HG03354 (cell line): Measurements from ENCODE around the gene EPM2A.
"Not testable (repeated sequence)": the region's sequence is repeated elsewhere in the genome, so short reads cannot be mapped to it uniquely, and the experiment has no call there.

Experiments
- ATAC-seq: cut with Tn5 transposase; IDR thresholded peaks from one replicate; pipeline ENCODE4 v1.9.1; 2021; ENCODE audit warnings: mild to moderate bottlenecking; ENCODE audit not compliant: unreplicated experiment, poor library complexity, severe bottlenecking

The EPM2A gene

DNA sequence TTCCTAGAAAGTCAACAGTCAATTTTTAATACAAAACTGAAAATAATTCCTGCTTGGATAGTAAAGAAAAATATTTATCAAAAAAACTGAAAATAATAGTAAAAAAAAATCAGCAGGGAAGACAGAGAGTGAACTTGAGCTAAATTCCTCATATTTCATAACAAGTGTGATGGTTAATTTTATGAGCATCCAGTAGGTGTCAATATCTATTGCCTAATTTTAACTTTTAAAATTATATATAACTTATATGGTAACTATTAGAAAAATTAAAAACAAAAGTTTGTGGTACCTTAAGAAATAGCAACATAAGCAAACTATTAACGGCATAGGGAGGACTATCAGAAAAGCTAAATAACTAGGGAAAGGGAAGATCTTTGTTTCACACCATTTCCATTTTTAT is 2.1 kb downstream of the EPM2A start:
- ATAC-seq: no peak

DNA sequence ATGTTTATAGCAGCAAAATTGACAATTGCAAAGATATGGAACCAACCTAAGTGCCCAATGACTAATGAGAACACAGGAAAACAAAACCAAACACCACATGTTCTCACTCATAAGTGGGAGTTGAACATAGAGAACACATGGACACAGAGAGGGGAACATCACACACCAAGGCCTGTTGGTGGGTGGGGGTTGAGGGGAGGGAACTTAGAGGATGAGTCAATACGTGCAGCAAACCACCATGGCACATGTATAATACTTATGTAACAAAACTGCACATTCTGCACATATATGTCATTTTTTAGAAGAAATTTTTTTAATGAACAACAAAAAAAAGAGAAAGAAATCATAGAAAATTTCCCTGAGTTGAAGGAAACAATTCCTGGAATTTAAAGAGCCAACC is 3.9 kb downstream of the EPM2A start:
- ATAC-seq: no peak

DNA sequence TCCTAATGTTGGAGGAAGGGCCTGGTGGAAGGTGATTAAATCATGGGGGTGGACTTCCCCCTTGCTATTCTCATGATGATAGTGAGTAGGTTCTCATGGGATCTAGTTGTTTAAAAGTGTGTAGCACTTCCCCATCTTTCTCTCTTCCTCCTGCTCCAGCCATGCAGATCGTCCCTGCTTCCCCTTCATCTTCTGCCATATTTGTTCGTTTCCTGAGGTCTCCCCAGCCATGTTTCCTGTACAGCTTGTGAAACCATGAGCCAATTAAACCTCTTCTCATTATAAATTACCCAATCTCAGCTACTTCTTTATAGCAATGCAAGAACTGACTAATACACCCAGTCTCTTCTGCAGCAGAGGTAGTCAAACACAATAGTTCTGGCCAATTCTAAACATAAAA is 5.4 kb downstream of the EPM2A start:
- no peak for ATAC-seq

DNA sequence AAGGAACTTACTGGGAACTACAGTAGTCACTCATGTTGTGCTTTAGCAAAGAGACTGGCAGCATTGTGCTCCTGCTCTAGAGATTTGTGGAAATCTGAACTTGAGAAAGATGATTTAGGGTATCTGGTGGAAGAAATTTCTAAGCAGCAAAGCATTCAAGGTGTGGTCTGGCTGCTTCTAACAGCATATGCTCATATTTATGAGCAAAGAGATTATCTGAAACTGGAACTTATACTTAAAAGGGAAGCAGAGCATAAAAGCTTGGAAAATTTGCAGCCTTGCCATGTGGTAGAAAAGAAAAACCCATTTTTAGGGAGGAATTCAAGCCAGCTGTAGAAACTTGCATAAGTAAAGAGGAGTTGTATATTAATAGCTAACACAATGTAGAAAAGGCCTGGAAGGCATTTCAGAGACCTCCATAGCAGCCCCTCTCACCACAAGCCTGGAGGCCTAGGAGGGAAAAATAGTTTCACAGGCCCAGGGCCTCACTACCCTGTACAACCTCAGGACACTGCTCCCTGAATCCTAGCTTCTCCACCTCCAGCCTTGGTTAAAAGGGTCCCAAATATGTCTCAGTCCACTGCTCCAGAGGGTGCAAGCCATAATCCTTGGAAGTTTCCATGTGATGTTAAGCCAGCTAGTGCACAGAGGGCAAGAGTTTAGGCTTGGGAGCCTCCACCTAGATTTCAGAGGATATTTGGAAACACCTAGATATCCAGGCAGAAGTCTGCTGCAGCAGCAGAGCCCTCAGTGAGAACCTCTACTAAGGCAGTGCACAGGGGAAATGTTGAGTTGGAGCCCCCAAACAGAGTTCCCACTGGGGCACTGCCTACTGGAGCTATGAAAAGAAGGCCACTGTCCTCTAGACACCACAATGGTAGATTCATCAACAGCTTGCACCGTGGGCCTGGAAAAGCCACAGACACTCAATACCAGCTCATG is 6.6 kb downstream of the EPM2A start:
- no peak for ATAC-seq

DNA sequence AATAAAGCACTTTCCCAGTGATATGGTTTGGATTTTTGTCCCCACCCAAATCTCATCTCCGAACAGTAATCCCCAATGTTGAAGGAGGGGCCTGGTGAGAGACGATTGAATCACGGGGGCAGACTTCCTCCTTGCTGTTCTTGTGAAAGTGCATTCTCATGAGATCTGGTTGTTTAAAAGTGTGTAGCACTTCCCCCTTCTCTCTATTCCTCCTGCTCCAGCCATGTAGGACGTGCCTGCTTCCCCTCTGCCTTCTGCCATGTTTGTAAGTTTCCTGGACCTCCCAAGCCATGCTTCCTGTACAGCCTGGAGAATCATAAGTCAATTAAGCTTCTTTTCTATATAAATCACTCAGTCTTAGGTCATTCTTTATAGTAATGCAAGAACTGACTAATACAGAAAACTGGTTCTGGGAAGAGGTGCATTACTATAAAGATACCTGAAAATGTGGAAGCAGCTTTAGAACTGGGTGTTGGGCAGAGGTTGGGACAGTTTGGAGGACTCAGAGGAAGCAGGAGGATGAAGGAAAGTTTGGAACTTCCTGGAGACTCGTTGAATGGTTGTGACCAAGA is 7.4 kb downstream of the EPM2A start:
- no peak for ATAC-seq

DNA sequence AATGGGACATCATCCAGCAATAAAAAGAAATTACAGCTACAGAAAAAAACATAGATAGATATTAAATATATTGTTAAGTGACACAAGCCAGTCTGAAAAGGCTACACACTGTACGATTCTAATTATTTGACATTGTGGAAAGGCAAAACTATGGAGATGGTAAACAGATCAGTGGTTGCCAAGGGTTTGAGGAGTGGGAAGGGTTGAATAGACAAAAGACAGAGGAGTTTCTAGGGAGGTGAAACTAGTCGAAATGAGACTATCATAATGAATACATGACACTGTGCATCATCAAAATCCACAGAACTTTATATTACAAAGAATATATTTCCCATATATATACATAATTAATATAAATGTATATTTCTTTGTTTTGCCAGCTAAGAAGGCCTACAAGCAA is 9.8 kb downstream of the EPM2A start:
- no peak for ATAC-seq

DNA sequence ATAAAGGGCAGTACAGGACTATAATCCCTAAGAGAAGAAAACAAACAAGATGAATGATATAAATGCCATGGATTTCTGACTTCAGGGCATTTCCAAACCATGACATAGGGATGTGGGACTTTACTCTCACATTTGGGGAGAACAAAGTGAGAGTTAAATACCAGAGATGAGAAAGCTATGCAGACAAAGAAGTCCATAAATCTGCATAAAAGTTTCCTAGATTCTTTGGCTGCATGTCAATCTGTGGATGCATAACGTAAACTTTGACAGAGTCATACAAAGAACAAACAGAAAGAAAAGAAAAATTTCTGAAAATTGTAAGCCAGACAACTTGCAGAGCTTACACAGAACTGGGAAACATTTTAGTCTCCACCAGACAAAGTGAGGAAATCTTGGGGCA is 11.7 kb downstream of the EPM2A start:
- no peak for ATAC-seq

DNA sequence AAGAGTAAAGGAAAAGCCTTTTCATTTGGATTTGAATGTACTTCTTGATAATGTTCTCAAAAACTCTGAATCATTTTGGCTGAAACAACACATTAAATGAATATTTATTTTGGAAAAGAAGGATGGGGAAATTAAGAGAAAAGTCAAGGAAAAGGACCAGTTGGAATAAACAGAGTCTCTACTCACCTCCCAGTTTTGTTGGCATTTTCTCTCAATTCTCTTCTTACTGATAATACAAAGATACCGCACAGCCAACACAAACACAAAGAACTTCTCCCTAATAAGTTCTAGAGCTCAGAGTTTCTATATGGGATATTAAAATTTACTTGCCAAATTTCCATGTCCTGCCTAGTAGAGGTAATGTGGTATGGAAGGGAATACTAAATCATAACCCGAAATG is 13.1 kb downstream of the EPM2A start:
- no peak for ATAC-seq

DNA sequence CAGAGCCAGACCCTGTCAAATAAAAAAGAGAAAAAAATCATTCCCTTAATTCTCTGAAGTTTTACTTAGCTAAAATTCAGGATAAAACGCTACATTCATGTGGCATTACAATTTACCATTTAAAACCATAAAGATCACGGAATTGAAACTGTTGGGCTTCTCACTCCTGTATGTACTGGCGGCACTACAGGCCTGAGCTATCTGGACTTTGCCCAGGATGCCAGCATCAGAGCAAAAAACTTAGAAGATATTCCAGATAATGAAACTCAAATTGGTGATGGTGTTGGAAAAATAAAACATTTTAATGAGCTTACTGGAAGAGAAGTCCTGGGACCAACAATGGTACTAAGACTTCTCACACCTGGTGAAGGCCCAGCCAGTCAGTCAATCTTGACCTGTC is 14.2 kb downstream of the EPM2A start:
- ATAC-seq: no peak

DNA sequence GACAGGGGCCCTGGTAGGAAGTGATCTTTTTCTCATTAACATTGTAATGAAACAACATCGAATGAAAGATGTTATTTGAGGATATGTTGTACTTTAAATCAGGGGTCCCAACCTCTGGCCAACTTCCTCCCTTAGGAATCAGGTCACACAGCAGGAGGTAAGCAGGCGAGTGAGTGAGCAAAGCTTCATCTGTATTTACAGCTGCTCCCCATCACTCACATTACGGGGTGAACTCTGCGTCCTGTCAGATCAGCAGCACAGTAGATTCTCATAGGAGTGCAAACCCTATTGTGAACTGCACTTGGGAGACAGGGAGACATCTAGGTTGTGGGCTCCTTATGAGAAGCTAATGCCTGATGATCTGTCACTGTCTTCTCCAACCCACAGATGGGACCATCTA is 19.9 kb downstream of the EPM2A start:
- no peak for ATAC-seq

DNA sequence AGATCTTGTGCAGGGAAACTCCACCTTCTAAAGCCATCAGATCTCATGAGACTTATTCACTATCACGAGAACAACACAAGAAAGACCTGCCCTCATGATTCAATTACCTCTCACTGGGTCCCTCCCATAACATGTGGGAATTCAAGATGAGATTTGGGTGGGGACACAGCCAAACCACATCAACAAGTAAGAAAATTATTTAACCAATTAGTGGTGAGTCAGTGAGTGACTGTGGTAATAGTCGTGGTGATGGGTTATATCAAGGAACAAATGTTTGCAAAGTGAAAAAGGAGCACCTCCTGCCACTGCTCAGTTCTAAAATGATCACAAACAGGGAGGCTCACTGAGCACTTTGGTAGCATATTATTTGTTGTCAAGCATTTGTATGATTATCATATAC is 20.6 kb downstream of the EPM2A start:
- no peak for ATAC-seq

DNA sequence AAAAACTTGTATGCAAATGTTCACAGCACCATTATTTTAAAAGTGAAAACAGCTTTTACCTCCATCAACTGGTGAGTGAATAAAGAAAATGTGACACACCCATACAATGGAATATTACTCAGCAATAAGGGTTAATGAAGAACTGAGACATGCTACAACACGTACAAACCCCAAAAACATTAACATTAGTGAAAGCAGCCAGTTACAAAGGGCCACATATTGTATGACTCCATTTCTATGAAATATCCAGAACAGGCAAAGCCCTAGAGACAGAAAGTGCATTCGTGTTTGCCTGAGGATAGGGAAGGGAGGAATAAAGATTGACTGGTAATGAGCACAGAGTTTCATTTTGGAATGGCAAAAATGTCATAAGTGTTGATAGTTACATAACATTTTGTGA is 21.5 kb downstream of the EPM2A start:
- ATAC-seq: no peak

DNA sequence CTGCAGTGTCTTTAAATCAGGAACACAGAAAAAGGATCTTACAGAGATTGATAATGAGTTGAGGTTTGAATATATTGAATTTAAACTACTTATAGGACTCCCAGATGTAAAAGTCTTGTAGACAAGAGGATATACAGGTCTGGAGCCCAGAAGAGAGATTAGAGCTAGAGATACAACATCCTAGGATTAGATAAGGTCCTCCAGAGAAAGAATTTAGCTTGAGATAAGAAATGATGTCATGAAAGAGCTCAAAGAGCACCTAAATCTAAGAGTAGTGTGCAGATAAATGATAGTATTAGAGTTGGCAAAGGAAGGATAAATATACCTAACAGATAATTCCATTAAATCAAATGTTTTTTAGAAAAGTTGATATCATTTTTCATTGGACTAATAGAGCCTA is 23.9 kb downstream of the EPM2A start:
- no peak for ATAC-seq

DNA sequence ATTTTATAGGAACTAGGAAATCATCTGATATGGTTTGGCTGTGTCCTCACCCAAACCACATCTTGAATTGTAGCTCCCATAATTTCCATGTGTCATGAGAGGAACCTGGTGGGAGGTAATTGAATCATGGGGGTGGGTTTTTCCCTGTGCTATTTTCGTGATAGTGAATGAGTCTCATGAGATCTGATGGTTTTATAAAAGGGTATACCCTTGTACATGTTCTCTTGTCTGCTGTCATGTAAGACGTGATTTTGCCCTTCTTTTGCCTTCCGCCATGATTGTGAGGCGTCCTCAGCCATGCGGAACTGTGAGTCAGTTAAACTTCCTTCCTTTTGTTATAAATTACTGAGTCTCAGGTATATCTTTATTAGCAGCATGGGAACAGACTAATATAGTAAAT is 27.9 kb downstream of the EPM2A start:
- no peak for ATAC-seq

DNA sequence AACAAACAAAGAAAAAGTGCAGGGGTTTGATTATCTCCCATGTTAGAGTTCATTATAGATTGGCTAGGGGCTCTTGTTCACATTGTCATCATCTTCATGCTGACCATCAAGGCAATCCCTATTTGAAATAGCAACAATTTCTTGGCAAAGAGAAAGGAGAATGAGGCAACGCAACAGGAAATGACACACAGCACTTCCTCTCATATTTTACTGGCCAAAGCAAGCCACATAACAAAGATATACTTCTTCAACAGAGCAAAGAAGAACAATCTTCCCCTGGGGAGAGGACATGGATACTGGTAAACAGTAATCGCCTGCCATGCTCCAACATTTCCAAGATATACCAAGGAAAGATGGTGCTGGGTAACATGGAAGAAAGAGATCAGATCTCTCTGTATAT is 29.8 kb downstream of the EPM2A start:
- no peak for ATAC-seq

DNA sequence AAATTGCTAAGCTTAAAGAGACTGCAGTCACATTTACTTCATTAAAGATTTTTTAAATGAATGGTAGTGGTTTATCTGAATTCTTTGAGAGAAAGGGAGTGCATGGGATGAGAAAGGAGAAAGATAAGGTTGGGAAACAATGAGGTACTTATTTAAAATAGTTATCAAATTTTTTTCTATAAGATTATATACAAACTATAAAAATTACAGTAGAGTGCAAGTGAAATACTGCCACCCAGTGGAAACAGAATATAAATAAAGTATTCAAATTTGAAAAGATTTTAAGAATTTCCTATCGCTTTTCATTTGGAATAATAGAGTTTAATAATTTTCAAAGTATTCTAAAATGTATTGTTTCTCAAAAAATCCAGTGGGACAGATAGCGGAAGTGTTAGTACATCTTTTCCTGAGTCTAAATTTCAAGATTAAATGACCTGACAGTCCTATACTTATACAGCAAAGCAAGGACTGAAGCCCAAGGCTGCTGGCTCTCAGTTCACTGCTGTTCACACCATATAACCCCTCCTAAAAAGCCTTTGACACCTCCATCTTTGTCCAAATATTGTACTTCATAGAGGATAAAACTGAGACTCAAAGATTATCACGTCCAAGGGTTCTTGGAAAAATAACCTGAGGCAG is 31.1 kb downstream of the EPM2A start:
- ATAC-seq: no peak

DNA sequence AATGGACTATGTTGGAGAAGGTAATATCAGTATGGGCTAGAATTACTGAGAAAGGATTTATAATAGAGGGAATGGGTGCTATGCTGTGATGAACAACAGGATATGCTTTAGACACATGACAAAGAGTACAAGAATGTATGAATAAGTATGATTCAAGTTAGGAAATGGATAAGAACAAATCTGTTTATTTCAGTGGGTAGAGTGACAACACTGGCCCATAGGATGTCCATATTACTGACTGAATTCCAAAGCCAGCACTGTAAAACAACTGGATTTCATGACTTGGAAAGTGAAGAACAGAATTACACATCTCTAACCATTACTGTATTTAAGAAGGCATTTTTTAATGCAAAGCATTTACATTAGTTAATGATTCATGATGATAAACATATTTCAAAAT is 35.9 kb downstream of the EPM2A start:
- ATAC-seq: no peak

DNA sequence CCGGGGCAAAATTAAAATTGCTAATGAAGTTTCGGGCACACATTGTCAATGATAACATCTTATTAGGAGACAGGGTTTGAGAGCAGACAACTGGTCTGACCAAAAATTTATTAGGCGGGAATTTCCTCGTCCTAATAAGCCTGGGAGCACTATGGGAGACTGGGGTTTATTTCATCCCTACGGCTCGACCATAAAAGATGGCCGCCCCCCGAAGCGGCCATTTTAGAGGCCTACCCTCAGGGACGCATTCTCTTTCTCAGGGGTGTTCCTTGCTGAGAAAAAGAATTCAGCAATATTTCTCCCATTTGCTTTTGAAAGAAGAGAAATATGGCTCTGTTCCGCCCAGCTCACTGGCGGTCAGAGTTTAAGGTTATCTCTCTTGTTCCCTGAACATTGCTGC is 37.9 kb downstream of the EPM2A start:
- ATAC-seq: not testable (repeated sequence)

DNA sequence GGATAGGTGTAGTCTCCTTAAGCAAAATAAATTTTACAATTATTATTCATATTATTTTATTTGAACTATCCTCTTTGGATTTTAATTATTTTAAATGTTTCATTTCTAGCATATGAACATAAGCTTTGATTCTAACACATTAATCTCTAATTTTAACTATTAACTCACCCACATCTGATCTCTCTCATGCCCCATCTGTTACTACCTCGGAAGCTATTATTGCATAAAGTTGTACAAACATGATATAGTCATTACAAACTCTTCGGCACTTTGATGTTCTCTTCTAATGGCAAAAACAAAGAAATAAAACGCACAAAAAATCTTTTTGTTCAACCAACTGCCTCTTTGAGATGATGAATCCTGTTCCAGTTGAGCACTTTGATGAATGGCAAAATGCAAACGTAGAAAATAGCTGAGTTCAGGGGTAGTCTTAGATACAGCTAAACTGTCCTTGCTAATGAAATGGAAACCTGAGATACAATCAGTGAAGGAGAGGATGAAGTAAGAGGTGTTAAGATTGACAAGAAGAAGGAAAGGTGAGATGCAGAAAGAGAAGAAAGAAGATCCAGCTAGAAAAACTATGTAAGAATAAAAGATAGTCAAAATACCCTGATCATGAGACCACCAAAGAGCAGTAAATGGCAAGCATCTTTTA is 41.1 kb downstream of the EPM2A start:
- no peak for ATAC-seq

DNA sequence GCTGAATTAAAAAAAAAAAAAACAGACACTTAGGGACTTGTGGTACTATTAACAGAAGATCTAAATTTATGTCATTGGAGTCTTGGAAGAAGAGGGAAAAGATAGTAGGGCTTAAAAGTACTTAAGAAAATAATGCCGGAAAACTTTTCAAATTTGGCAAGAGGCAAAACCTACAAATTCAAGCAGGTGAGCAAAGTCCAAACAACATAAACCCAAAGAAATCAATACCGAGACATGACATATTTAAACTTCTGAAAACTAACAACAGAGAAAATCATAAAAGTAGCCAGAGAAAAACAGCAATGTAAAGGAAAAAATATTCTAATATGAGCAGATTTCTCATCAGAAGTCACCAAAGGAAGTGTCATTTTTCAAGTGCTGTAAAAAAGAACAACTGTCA is 44.4 kb downstream of the EPM2A start:
- ATAC-seq: no peak

DNA sequence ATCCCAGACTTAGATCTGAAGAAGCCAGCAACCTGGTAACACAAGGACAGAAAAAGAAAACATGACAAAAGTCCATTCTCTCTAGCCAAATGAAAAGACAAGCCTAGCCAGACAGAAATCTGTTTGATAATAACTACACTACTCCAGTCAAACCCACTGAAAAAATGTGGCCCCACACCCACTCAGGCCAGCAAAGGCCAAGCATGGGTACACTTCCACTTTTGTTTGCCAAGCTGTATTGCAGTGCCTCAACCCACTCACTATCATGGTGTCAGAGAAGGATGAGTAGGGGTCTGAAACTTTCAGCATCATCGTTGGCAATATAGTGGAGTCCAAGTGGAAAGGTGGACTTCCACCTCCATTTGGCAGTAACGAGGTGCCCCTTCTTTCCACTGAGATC is 45.8 kb downstream of the EPM2A start:
- ATAC-seq: no peak
